Measurements from ENCODE around the gene RIPK3. TPM values are rescaled to one million over a fixed set of nuclear protein-coding genes. Genes with fewer than 3 reads are reported as not detected.

Gene RIPK3
- total and polyA plus RNA-seq, 2 of the 8 experiments (the other 6 are each of a cell fraction or from before 2014, with no cell fraction given) = 0.24 to 0.39 TPM

- no peak for TF ChIP-seq CHD7 (IDR thresholded peaks at IDR 0.05; ENCODE audit: insufficient replicate concordance, low read length)
- TF ChIP-seq JUND (IDR thresholded peaks at IDR 0.05; ENCODE audit: low read length) = no peak
- no peak for TF ChIP-seq SP4 (IDR thresholded peaks at IDR 0.05; ENCODE audit: low read length)
- no peak for TF ChIP-seq FOSL1 (IDR thresholded peaks at IDR 0.05; ENCODE audit: insufficient read depth, low read depth, low read length)
- no peak for TF ChIP-seq EP300 (IDR thresholded peaks at IDR 0.05; ENCODE audit: borderline replicate concordance in 1 of 2, low read depth in 2 of 2, low read length in 2 of 2)
- TF ChIP-seq EGR1 (IDR thresholded peaks at IDR 0.05; ENCODE audit: borderline replicate concordance, low read depth, low read length) = no peak
- TF ChIP-seq YY1 (IDR thresholded peaks at IDR 0.05; ENCODE audit: low read depth, low read length) = no peak
- TF ChIP-seq KDM5A (IDR thresholded peaks at IDR 0.05; ENCODE audit: low read length) = no peak
- TF ChIP-seq TBP (IDR thresholded peaks at IDR 0.05; ENCODE audit: low read depth, low read length) = no peak
- no peak for TF ChIP-seq BCL11A (IDR thresholded peaks at IDR 0.05; ENCODE audit: low read depth in 2 of 2, low read length in 2 of 2)
- no peak for TF ChIP-seq KDM4A (IDR thresholded peaks at IDR 0.05; ENCODE audit: low read depth, low read length, severe bottlenecking)
- no peak for TF ChIP-seq CBX8 (IDR thresholded peaks at IDR 0.05; ENCODE audit: borderline replicate concordance, low read depth, low read length)
- no peak for TF ChIP-seq GTF2F1 (IDR thresholded peaks at IDR 0.05; ENCODE audit: borderline replicate concordance, low read depth, low read length)
Measured at GRCh38 chr14:24290746-24291145, 49.0 kb downstream of the RIPK3 start (continued).
